ENCODE measurements around the gene FSTL3. TPM values are rescaled to one million over a fixed set of nuclear protein-coding genes. Genes with fewer than 3 reads are reported as not detected.

FSTL3 gene
- total and polyA plus RNA-seq, 12 donors: 87.4 to 464 (median 176) TPM

DNA sequence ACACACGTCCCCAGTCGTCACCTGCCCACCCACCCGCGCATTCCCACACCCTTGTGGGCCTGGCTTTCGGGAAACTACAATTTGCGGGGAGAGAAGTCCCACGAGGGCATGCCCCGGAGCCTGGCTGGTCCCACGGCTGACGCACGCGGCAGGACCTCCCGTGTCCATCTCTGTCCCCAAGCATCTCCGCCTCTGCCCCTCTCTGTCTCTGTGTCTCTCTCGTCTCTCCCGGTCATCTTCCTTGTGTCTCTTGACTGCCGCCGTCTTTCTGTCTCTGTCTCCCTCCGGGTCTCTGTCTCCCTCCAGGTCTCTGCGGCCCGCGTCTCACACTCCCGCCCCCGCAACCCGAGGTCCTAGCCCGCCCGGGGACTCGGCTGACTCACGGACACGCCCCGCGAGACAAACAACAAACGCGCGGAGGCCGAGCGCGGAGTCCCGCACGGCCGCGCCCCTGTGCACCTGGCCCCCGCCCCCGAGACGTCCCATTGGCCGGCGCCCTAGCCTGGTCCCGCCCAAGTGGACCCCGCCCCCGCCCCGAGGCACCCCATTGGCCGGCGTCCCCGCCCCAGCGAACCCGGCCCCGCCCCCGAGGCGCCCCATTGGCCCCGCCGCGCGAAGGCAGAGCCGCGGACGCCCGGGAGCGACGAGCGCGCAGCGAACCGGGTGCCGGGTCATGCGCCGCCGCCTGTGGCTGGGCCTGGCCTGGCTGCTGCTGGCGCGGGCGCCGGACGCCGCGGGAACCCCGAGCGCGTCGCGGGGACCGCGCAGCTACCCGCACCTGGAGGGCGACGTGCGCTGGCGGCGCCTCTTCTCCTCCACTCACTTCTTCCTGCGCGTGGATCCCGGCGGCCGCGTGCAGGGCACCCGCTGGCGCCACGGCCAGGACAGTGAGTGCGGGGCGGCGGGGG is 36.7 kb upstream of the FSTL3 start, which contains the start of gene FGF22:
TSS of gene FGF22 (plus strand) at position 627 of the 908 bp plus-strand sequence. CDS start at position 674, 47 bp downstream.
- DNase-seq: peak; percentile 91 to 96 (median 95)

DNA sequence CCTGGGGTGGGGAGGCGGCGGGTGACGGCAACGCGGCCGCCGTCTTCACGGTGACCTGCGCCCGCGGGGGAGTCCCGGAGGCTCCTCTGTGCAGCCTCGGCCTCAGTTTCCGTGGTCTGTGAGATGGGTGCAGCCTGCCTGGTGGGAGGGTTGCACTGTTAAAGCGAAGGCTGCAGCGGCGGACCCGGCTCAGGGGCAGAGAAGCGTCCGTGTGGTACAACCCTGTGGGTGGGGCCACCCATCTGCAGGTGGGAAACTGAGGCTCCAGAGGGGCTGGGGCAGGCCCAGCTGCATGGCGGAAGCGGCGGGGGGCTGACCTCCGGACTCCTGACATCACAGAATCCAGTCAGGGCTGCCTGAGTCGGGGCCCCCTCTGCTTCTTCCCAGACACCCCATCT is 36.0 kb upstream of the FSTL3 start:
- Histone ChIP-seq H3K27ac (peak overlapping the region in 1 of 5 donors; percentile 55), H3K4me1 (replicated peaks in 1 of 2) (peaks cover 5 to 7% of the 10 kb centered on the region in 2 donors), H3K27me3 (no peaks in the 10 kb centered on the region), H3K36me3 (replicated peaks in 1 of 2) (no peaks in the 10 kb centered on the region), H3K9me3 (replicated peaks in 1 of 3) (no peaks in the 10 kb centered on the region), H3K4me3 (peak overlapping the region in 1 of 4 donors; percentile 63)
- intact Hi-C loops (cut with DNase I): no loop called here
- no peak for DNase-seq
- WGBS, 4 donors: 37 to 90% (median 61%) methylated on average over 2 to 25 of the region's 25 CpGs
- TF ChIP-seq POLR2A (IDR thresholded peaks at IDR 0.05): no peak
- TF ChIP-seq, protein P1, sequence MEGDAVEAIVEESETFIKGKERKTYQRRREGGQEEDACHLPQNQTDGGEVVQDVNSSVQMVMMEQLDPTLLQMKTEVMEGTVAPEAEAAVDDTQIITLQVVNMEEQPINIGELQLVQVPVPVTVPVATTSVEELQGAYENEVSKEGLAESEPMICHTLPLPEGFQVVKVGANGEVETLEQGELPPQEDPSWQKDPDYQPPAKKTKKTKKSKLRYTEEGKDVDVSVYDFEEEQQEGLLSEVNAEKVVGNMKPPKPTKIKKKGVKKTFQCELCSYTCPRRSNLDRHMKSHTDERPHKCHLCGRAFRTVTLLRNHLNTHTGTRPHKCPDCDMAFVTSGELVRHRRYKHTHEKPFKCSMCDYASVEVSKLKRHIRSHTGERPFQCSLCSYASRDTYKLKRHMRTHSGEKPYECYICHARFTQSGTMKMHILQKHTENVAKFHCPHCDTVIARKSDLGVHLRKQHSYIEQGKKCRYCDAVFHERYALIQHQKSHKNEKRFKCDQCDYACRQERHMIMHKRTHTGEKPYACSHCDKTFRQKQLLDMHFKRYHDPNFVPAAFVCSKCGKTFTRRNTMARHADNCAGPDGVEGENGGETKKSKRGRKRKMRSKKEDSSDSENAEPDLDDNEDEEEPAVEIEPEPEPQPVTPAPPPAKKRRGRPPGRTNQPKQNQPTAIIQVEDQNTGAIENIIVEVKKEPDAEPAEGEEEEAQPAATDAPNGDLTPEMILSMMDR (IDR thresholded peaks at IDR 0.05): no peak

More for the DNA sequence above, 36.7 kb upstream of the FSTL3 start, which contains the start of gene FGF22:
- Histone ChIP-seq H3K27me3 (no peaks in the 10 kb centered on the region), H3K36me3 (replicated peaks in 1 of 2) (no peaks in the 10 kb centered on the region), H3K27ac (peak within 1 kb of the TSS in 1 of 5 donors; percentile 55), H3K4me1 (replicated peaks in 1 of 2) (peaks cover 5 to 8% of the 10 kb centered on the region in 2 donors), H3K4me3 (peak within 1 kb of the TSS in 1 of 4 donors; percentile 63), H3K9me3 (replicated peaks in 1 of 3) (no peaks in the 10 kb centered on the region)
- intact Hi-C loops (cut with DNase I): no loop called here
- 3 to 18% (median 6%) methylated on average over 21 to 109 of the region's 109 CpGs for WGBS, 4 donors
- TF ChIP-seq, protein P1 (IDR thresholded peaks at IDR 0.05): peak in 2 of 6 experiments; percentile 10 to 23
- TF ChIP-seq POLR2A (IDR thresholded peaks at IDR 0.05): no peak

DNA sequence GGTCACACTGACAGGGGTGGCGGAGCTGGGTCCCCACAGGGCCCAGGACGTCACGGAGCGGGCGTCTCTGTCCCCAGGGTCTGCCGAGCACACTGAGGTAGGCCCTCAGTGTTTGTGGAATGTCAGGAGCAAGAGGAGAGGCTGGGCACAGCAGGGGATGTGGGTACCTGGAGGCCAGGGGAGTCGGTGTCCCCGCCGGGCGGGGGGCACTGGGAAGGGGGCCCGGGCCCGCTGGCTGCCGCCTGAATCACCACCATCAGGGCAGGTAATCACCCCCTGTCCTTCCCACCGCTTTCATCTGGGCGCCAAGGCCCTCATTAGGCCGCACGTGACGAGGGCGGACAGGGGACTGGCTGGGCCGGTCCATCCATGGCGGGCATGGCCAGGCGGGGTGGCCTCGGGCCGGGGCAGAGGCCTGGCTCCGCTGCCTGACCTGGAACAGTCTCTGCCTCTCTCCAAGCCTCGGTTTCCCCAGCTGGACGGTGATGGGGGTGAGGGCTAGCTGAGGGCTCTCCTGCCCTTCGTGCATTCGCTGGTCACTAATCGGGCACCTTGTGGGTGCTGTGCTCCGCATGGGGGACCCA is 35.5 kb upstream of the FSTL3 start:
- Histone ChIP-seq H3K27me3 (no peaks in the 10 kb centered on the region), H3K4me1 (replicated peaks in 1 of 2) (peaks cover 5 to 7% of the 10 kb centered on the region in 2 donors), H3K36me3 (replicated peaks in 1 of 2) (no peaks in the 10 kb centered on the region), H3K9me3 (replicated peaks in 1 of 3) (no peaks in the 10 kb centered on the region), H3K4me3 (no peak overlapping the region), H3K27ac (no peak overlapping the region)
- DNase-seq: no peak
- 65 to 92% (median 89%) methylated on average over 4 to 29 of the region's 31 CpGs for WGBS, 4 donors
- intact Hi-C loops (cut with DNase I): no loop called here
- TF ChIP-seq, protein P1 (IDR thresholded peaks at IDR 0.05): no peak
- no peak for TF ChIP-seq POLR2A (IDR thresholded peaks at IDR 0.05)

DNA sequence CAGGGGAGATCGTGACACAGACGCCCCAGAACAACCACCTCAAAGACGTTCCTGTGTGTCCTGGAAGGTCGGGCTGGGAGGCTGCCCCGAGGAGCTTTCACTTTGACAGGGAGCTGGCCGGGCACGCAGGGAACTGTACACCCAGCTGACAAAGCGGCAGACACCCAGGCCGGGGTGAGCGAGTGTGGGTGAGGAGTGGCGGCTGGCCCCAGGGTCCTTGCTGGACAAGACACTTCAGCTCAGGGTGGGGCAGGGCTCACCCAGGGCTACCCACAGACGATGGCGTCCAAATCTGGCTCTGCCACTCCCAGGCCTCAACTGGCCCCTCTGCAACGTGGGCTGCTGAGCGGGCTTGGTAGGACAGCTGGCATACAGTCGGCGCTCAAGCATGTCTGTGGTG is 34.5 kb upstream of the FSTL3 start:
- WGBS, 4 donors: 76 to 86% (median 84%) methylated on average over 10 to 17 of the region's 17 CpGs

More for the DNA sequence above, 34.5 kb upstream of the FSTL3 start:
- no peak for TF ChIP-seq POLR2A (IDR thresholded peaks at IDR 0.05)
- TF ChIP-seq, protein P1 (IDR thresholded peaks at IDR 0.05): no peak
- intact Hi-C loops (cut with DNase I): no loop called here
- Histone ChIP-seq H3K27ac (no peak overlapping the region), H3K4me1 (replicated peaks in 1 of 2) (peaks cover 5 to 7% of the 10 kb centered on the region in 2 donors), H3K27me3 (no peaks in the 10 kb centered on the region), H3K4me3 (no peak overlapping the region), H3K9me3 (replicated peaks in 1 of 3) (no peaks in the 10 kb centered on the region), H3K36me3 (replicated peaks in 1 of 2) (peaks cover 0 to 6% of the 10 kb centered on the region in 2 donors)
- DNase-seq: no peak
